ENCODE results near the gene GABBR1.
A peak's percentile ranks its signal among the peaks of the same experiment; 100 is the strongest.

The GABBR1 gene

DNA sequence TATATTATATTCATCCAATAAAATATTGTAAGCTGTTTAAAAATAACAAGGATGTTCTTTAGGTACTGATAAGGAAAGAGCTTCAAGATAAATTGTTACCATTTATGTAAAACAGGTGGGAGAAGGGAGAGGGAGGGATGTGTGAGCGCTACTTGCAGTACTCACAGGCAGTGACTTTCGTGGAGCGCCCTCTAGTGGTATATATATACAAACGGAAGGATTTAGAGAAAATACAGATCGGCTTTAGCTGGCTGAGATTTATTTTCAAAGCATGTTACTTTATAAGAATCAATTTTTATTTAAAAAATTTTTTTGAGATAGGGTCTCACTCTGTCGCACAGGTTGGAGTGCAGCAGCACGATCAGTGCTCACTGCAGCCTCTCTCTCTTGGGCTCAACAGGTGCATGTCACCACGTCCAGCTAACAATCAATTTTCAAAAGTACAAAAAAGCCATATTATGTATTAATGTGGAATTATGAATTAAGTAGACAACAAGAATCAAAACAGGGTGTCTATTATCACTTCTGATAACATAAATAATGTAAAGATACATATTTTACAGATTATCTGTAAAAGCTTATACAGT lies 20.6 kb upstream of the GABBR1 start:
- DNase-seq (ENCODE audit: low read depth in 2 of 2), result no peak

DNA sequence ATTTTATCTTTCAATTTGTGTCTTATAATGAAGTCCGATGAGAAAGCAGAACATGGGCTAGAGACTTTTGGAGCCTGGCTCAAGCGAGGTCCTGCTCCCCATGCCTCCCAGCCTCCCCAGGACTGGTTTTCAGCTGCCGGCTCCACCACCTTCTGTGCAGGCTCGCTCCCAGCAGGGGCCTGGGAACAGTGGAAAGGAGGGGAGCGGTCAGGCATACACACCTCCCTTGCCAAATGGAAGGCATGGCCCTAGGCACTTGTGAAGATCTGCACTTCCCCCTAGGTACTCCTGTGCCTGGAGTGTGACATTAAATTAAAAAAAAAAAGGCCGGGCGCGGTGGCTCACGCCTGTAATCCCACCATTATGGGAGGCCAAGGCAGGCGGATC lies 19.2 kb upstream of the GABBR1 start:
- DNase-seq (ENCODE audit: low read depth in 2 of 2), result no peak

DNA sequence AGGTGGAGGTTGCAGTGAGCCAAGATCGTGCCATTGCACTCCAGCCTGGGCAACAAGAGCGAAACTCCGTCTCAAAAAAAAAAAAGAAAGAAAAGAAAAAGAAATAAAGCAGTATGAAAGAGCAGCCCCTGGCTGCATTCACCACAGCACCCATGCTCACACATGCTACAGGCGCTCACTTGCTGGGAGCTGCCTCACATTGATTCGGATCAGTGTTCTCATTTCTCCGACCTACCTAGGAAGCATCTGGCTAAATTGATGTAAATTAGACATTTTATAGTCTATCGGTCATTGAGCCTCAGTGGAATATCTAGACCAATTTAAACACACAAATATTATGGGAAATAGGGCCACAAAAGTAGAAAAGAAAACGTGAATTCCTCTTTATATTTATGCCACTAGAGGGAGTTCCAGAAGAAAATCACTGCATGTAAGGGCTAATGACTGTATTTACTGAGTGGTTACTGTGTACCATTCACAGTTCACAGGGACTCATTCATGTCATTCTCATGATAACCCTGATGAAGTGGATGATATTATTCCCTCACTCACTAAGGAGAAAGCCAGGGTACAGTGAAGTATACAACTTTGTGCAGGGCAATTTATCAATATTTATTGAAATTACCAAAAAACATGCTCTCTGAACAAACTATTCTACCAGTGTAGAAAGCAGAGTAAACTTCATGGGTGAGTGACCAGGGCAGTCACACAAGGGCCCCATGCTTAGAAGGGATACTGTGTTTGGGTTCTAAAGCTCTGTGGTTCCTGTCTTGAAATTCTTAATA lies 18.6 kb upstream of the GABBR1 start:
- DNase-seq (ENCODE audit: low read depth in 2 of 2), result no peak

- DNase-seq (ENCODE audit: low read depth in 2 of 2), result peak; percentile 94 to 99
These were observed 17.0 kb upstream of the GABBR1 start for GRCh38 chr6:29649701-29650673.

- DNase-seq (ENCODE audit: low read depth in 2 of 2), result no peak
These were observed 15.1 kb upstream of the GABBR1 start for GRCh38 chr6:29647927-29648642.

DNA sequence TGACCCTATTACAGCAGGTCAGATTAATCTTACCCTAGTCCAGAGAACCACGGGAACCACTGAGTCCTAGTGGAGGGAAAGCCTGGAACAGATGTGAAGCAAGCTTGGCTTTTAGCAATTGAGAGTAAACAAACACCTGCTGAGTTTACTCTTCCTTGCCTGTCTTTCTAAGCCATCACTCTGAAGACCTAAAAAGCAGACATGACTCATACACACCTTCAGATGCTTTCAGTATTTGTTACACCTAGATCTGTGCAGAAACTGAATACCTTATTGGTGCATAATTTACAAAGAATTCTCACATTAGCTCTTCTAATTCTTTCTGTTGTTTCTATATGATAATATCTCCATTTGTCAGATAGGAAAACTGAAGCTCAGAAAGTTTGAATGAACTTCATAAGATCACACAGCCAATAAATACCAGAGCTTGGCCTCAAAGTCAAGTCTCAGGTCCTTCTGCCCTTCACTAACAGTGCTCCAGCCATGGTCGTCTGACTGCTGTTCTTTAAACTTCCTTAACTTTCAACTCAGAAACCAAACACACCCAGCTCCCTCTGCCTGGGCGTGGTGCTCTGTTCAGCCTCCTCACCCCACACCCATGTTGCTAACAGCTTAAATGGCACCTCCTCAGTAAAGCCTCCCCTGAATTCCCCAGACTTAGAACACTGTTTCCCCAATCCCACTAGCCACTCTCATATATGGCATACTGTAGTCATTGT lies 8.6 kb upstream of the GABBR1 start:
- no peak for DNase-seq (ENCODE audit: low read depth in 2 of 2)

DNA sequence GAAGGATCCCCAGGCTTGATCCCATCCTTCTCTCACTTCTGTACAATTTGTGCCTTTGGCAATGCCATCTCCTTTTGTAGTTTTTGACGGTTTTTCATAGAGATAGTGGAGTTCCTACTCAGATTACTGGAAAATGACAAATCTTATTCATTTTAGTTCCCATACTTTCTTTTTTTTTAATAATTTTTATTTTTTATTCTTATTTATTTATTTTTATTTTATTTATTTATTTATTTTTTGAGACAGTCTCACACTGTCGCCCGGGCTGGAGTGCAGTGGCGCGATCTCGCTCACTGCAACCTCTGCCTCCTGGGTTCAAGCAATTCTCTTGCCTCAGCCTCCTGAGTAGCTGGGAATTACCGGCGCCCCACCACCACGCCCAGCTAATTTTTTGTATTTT lies 4.3 kb upstream of the GABBR1 start:
- no peak for DNase-seq (ENCODE audit: low read depth in 2 of 2)

DNA sequence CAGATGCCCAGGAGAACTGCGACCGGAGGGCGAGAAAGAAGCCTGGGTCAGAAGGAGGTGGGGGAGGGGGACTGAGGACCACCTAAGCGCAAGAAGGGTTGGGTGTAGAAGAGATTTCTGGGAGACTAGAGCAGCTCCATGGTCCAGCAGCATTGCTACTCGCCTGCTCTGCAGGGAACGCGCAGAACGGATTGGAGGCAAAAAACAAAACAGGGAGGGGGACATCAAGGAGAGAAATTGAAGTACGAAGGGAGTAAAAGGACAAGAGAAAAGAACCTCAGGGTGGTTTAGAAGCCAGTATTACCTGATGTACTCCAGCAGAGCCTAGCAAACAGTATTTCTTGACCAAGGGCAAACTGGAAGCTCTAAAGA lies 537 bp upstream of the GABBR1 start:
- no peak for DNase-seq (ENCODE audit: low read depth in 2 of 2)

DNA sequence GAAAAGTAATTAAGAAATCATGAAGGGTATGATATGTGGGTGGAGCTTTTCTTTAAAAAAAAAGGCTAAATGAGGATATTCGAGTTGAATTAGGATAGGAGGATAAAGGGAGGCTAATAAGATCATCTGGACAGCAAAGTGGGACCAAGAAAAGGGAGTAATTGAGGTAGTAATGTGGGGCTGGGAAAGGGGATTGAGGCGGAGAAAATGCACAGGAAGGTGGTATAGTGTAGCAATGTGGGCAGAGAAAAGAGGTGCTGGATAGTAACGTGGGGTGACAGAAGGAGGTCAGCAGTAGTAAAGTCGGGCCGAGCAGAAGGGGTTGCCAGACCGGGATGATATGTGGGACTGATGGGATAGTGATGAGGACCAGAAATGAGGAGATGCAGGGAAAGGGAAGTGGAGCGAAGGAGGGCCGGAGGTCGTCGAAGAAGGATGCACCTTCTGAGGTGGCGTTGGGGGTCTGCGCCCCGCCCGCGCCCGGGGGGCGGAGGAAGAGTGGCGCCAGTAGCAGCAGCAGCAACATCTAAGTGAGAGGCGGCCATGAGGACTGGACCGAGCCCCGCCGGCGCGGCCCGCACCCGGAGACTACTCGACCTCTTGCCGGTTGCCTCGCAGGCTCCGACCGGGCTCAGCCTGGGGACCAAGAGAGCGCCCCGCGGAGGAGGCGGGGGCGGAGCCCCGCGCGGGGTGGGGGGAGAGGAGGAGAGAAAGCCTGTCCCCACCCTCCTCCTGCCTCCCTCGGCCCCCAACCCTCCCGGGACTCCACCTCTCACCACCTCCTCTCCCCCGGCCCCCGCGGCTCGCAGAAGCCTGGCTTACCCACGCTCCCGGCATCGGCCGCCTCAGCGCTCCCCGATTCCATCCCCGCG lies 887 bp downstream of the GABBR1 start:
- peak in 1 of 2 experiments; percentile 33 for DNase-seq (ENCODE audit: low read depth in 2 of 2)

- no peak for DNase-seq (ENCODE audit: low read depth in 2 of 2)
These were observed 1.7 kb downstream of the GABBR1 start for GRCh38 chr6:29631209-29631810.

GRCh38 chr6:29630315-29630714 lies 2.7 kb downstream of the GABBR1 start:
- no peak for DNase-seq (ENCODE audit: low read depth in 2 of 2)

DNA sequence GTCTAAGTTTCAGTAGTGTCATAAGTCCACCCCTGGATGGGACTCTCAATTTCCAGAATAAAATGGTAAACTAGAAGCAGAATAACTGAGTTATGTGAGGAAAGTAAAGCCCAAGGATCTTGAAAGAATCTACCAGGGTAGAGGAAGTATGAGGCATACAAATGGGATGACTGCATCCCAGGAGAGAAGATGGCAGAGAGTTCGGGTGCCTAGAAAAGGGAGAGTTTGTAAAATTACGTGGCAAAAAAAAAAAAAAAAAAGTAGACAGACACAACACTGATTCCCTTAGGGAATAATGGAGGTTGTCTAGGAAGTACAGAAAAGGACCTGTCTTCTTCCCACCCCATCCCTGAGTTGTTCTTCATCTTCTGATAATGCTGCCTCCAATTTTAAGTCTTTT lies 3.4 kb downstream of the GABBR1 start:
- DNase-seq (ENCODE audit: low read depth in 2 of 2), result no peak

- peak in 1 of 2 experiments; percentile 52 for DNase-seq (ENCODE audit: low read depth in 2 of 2)
These were observed 4.3 kb downstream of the GABBR1 start for GRCh38 chr6:29628419-29629281.

- DNase-seq (ENCODE audit: low read depth in 2 of 2), result peak in 1 of 2 experiments; percentile 52
These were observed 5.1 kb downstream of the GABBR1 start for GRCh38 chr6:29627755-29628418.

DNA sequence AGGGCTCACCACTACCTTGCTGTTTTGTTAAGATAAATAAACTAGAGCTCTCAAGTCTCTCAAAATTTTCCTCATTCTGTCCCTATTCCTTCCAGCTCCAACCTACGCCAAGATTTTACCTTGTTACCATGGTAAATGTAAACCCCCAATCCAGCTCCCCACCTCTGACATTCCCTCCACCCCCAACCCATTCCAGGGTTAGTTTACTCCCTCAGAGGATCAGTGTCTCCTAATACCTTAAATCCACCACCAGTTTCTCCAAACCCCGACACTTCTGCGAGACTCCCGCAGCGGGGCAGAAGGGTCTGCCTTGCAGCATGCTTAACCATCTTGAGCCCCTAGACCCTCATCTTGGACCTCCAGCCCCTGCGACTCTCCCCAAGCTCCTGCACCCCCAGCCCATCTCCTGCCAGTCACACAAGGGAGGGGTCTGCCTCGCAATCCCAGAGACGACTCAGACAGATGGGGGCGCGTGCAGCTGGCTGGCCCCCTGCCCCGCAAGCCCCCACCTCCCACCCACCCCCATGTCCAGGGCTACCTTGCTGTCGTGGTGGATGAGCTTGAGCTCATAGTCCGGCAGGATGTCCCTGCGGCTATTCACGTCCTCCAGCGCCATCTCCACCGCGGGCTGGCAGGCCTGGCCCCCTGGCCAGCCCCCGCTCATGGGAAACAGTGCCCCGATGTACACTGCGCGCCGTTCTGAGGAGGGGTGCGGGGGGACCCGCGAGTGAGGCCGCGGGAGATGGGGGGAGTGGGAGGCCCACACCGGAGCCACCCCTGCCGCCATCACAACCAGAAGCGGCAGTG lies 5.8 kb downstream of the GABBR1 start:
- DNase-seq (ENCODE audit: low read depth in 2 of 2), result no peak

GRCh38 chr6:29625337-29625930 lies 7.5 kb downstream of the GABBR1 start:
- DNase-seq (ENCODE audit: low read depth in 2 of 2), result no peak

- DNase-seq (ENCODE audit: low read depth in 2 of 2), result no peak
These were observed 8.4 kb downstream of the GABBR1 start for GRCh38 chr6:29624520-29624961.
